Measurements from ENCODE around the gene IGIP.

GRCh38 chr5:140142856-140143255 is 17.1 kb downstream of the IGIP start:
- TF ChIP-seq POLR2A (IDR thresholded peaks at IDR 0.05; ENCODE audit: low read depth, low read length) (no peak), POLR2AphosphoS5 (IDR thresholded peaks at IDR 0.05; ENCODE audit: low read depth, low read length) (no peak), TAF1 (IDR thresholded peaks at IDR 0.05; ENCODE audit: low read depth, low read length) (no peak), PAX5 (IDR thresholded peaks at IDR 0.05; ENCODE audit: insufficient read depth, low read length, severe bottlenecking) (no peak), SPI1 (IDR thresholded peaks at IDR 0.05; ENCODE audit: low read depth, low read length) (no peak), POU2F2 (IDR thresholded peaks at IDR 0.05; ENCODE audit: low read depth, low read length) (no peak)
